Activated T-cell treated with anti-CD3 and anti-CD28 coated beads, Interleukin-2, amount 50 U/mL, for 48 hours (primary cell): ENCODE data around the gene GINS2.

Experiments used
- DNase-seq, 2 experiments: peaks; one replicate each; pipeline ENCODE4 v3.0.0-alpha.2; 2020

The GINS2 gene

DNA sequence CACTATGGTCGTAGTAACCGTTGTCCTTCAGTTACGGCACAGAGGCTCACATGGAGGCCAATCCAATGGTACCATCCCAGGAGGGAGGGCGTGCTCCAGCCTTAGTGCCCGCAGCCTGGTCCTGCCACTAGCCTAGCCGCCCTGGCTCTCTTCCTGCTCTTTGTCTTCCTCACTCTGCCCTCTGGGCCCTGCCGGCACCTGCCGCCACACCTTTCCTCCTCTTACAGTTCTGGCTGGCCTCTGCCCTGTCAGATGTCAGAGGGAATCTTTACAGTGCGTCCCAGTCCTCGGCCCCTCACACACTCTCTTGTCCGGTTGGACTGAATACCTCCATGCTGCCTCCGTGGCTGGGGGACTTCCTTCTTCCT lies 23.4 kb downstream of the GINS2 start:
- DNase-seq: no peak

DNA sequence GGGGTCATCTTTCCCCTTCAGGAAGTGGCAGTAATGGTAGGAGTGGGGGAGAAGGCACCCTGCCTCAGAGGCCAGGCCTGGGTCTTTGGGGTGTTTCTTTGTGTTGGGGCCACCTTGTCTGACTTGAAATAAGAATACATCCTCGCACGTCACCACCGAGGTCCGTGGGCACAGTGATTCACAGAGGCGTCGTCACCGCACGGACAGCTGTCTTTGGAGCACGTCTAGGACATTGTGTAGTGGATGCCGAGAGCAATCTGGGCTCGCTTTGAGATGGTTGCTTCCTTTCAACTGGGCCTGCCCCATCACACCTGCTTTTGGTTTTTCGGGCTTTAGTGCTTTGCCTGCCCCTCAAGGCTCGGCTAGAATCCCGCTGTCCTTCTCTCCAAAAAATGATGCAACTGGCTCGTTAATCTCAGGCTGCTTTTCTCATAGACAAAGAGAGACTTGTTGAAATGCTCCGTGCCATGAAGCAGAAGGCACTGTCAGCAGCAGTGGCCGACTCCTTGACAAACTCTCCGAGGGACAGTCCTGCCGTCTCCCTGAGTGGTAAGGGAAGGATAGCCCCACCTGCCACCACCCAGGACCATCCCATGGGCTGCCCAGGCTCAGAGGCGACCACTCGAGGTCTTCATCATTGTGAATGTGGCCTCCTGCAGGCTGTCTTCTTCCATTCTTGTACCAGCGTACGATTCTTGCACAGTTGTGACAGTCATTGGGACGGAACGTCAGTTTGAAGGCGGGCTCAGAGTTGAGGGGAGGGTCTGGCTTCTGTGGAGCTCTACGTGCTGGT lies 24.0 kb downstream of the GINS2 start:
- DNase-seq: no peak

DNA sequence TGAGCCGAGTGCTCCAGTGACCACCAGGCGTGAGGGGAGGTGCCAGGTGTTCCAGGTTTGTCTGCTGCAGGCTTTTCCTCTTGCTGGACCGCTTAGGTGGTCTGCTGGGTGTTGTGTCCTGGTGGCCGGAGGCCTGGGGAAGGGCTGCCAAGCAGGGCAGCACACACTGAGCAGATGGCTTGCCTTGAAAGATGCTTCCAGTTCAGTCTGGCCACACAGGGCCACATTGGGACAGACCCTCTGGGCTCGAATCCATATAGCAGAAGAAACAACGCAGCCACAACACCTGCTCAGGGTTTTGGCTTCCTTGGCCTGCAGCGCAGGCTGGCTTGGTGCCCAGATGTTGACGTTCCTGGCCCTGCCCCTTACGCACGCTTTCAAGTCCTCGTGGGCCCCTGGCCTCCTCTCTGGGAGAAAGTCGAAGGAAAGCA lies 24.8 kb downstream of the GINS2 start:
- DNase-seq: no peak

DNA sequence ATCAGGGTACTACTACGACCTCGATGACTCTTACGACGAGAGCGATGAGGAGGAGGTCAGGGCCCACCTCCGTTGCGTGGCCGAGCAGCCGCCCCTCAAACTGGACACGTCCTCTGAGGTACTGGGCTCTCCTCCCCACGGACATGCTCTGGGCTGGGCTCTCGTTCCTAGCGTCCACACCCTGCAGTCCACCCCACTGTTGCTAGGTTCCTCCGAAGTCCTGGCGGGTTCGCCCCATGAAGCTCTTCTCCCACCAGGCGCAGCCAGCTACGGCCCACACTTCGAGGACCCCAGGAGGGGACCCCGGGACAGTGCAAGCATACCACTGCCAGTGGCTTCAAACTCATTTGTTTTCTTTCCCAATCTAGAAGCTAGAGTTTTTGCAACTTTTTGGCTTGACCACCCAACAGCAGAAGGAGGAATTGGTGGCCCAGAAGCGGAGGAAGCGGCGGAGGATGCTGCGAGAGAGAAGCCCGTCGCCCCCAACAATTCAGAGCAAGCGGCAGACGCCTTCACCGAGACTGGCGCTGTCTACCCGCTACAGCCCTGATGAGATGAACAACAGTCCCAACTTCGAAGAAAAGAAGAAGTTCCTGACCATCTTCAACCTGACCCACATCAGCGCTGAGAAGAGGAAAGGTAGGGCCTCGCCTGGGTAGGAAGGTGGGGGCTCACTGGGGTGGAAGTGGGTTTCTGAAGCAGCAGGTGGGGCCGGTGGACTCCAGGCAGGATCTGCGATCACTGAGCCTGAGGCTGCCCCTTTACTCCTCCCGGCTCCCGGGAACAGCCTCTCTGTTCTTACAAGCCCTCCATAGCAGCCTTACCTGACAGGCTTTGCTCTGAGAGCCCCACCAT lies 25.6 kb downstream of the GINS2 start:
- no peak for DNase-seq

DNA sequence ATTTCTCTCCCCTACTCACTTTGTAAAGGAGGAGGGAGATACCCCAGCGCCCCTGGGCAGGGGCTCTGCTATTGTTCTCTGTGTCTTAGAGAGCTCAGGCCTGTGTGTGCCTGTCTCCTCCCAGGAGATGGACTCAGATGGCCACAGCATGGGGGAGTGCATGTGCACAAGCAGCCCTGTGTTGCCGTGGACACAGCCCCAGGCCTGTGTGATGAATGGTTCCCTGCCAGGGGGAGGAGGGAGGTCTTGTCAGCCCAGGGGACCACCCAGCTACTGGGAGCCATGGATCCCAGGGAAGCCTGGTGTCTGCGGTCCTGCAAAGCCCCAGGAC lies 26.3 kb downstream of the GINS2 start:
- no peak for DNase-seq

DNA sequence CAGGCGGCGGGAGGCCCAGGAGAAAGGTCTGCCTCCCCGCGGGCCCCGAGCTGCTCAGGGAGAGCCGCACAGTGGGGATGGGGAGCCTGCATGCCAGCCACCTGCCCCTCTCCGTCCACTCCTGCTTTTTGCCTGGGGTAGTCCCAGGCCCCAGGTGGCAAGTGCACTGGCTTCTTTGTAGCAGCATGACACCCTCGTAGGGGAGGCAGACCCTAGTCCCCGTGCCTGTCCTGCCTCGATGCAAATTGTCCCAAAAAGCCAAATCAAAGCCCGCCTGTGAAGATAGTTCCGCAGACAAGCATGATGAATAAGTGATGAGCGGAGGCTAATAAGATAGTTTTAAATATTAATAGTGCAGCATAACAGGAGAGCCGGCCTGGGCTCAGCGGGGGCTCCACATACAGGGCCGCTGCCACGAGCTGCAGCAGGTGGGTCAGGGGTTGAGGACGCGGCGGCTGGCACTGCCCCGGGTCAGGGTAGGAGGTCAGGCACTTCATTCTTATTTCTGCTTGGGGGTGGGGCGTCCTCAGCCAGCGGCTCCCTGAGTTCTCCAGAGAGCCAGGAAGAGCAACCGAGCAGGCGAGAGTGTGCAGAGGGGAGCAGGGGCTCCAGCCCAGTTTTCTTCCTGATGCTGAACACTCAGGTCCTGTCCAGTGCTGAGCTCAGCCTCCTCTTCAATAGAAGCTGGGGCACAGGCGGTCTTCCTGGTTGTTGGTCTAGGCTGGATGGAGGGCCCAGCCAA lies 26.8 kb downstream of the GINS2 start:
- DNase-seq: no peak

DNA sequence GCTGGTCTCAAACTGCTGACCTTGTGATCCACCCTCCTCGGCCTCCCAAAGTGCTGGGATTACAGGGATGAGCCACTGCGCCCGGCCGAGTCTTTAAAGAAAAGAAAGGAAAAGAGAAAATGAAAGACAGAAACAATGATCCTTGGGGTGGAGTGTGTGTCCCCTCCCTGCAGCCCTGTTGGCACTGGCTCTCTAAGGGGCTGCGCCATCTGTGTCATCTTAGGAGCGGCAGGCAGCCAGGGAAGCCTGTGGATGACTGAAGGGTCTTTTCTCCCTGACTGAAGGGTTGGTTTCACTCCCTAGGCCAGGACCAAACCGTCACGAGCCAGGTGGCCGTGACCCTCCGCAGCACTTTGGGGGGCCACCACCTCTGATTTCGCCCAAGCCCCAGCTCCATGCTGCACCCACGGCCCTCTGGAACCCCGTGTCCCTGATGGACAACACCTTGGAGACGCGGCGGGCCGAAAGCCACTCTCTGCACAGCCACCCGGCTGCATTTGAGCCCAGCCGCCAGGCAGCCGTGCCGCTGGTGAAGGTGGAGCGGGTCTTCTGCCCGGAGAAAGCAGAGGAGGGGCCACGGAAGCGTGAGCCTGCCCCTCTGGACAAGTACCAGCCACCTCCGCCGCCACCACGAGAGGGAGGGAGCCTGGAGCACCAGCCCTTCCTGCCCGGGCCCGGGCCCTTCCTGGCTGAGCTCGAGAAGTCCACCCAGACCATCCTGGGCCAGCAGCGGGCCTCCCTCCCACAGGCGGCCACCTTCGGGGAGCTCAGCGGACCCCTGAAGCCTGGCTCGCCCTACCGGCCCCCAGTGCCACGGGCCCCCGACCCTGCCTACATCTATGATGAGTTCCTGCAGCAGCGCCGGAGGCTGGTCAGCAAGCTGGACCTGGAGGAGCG lies 27.7 kb downstream of the GINS2 start:
- DNase-seq: no peak

DNA sequence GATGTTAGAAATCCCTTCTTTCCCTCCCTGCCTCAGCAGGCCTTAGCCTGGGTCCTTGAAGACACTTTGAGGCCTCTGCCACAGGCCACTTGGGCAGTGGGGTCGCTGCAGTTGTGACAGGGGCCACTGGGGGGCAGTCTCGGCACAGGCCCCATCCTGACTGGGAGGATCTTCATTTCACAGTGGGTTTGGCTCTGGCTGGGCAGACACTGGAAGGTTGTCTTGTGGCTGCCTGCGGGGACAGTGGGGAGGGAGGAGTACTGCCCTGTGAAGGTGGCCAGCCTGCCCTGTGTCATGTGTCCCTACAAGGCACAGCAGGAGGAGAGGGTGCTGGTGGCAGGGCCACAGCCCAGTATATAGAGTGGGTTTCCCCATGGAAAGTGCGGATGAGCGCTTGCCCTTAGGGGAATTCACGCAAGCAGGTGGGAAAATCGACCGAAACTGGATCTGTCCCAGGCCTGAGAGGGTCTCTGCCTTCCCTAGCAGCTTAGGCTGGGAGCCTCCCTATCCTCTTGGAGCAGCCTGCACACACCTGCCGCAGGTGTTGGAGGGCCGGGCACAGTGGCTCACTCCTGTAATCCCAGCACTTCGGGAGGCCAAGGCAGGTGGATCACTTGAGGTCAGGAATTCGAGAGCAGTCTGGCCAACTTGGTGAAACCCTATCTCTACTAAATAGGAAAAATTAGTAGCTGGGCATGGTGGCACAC lies 28.8 kb downstream of the GINS2 start:
- peak; percentile 85 to 86 for DNase-seq

DNA sequence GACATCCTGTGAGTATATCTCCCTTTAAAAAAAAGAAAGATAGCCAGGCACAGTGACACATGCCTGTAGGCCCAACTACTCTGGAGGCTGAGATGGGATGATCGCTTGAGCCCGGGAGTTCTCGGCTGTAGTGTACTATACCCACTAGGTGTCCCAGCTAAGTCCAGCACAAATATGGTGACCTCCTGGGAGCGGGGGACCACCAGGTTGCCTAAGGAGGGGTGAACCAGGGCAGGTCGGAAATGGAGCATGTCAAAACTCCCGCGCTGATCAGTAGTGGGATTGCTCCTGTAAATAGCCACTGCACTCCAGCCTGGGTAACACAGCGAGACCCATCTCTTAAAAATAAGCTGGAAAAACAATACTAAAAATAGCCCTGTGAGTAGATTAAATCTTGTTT lies 29.4 kb downstream of the GINS2 start:
- DNase-seq: no peak

DNA sequence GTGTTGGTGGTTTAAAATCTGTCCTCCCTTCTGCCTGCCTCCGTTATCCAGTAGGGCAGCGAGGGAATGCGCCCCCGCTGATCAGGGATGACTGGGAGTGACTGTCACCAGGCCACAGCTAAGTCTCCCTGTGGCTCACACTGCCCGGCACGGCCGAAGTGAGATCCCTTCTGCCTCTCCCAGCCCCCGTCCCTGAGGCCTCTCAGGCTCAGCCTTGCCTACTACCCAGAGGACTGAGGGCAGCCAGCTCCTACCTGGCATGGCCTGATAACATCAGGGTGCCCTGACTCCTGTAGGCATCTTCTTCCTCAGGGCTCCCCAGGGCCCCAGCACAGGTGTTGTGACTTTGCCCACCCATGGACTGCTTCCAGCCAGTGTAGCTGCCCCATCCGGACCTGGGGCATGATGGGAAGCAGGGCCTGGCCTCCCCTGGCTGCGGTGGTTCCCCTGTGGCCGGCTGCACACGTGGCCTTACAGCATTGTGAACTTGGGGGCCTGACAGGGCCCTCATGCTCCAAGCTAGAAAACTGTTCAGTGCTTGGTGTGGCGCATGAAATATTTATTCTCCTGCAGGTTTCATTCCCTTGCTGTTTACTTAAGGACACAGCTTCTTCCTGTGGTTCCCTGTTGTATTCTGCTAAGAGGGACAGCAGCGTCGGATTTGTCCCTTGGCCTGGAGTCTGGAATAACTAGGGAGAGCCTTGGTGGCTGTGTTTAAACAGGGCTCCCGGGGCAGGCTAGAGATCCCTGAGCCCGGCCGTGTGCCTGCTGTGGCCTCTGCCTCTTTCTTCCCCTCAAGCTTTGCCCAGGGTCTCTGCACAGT lies 30.0 kb downstream of the GINS2 start:
- DNase-seq: no peak

DNA sequence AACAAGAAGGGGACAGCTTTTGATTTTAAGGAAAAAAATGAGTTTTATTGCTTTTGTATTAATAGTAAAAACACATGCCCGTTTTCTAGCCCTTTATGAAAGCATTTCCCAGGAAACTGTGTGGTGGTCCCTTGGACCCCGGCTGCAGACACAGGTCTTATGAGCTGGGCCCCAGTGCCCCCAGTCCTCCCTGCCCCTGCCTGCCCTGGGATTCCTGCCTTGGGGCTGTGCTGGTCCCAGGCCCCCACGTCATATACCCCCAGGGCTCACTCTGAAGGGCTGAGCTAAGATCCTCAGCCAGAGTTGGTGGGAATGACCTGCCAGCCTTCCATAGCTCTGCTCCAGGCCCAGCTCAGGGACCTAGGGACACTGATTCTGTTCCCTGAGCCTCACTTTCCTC lies 30.8 kb downstream of the GINS2 start:
- no peak for DNase-seq

DNA sequence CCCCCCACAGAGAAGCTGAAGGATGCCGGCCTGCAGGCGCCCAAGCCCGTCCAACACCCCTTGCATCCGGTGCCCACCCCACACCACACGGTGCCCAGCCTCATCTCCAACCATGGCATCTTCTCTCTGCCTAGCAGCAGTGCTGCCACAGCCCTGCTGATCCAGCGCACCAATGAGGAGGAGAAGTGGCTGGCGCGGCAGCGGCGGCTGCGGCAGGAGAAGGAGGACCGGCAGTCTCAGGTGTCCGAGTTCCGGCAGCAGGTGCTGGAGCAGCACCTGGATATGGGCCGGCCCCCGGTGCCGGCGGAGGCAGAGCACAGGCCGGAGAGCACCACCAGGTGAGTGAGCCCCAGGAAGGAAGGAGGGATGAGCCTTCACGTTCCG lies 31.5 kb downstream of the GINS2 start:
- DNase-seq: no peak

DNA sequence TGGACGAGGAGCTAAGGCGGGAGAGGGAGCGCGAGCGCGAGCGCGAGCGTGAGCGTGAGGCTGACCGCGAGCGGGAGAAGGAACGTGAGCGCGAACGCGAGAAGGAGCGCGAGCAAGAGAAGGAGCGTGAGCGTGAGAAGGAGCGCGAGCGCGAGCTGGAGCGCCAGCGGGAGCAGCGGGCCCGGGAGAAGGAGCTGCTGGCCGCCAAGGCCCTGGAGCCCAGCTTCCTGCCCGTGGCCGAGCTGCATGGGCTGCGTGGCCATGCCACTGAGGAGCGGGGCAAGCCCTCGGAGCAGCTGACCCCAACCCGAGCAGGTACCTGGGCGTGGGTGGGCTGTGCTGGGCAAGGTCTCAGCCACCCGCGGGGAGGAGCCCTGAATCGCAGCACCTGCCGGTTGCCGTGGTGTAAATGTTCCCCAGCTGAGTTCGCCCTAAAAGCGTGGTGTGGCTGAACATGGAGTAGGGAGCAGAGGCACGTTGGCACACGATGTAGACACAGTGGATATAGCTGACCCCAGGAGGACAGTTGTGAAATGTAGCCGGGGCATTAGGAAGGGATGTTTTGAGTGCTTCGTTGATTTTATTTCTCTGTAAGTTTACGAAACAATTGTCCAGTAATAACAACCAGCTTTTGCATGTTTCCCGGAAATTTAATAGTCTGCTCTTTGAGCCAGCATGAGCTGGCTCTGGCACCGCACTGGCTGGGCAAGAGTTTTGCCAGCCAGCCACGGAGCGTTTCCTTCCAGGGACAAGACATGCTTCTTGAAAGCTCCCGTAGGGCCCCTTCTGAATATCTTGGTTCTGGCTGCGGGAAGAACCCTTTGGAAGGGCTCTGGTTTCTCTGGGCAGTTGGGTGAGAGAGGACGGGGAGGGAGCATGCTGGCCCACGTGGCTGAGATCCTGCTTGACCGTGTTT lies 32.1 kb downstream of the GINS2 start:
- DNase-seq: no peak

DNA sequence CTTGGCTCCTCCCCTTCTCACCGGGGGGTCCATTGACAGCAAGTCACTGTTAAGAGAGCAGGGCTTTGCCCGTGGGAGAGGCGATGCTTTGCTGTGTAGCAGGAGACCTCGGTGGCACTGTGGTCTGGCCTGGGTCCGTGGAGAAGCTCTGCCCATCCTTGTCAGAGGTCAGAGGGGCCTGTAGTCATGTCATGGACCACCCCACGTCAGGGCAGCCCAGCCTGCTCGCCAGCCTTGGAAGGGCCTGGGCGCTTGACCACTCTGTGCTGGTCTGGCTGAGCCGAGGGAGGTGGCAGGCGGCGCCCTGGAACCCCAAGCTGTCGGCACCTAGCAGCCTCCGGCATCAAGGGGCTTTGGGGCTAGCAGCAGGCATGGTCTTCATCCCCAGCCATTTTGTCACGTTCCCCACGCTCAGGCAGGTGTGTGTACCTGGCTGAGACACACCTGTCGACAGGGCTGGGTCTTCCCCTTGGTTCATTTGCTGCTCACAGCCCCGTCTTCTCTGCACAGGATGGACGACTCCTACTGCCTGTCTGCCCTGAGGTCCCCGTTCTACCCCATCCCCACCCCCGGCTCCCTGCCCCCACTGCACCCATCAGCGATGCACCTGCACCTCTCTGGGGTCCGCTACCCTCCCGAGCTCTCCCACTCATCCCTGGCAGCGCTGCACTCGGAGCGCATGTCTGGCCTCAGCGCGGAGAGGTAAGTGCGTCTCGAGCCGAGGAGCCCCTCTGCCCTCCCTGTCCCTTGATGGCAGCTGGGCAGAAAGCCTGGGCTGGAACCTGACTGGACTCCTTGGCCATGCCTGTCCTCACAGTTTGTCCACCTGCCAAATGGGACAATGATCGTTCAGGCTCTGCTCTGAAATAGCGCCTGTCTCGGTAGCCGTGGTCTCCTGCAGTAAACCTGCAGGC lies 33.3 kb downstream of the GINS2 start:
- no peak for DNase-seq

DNA sequence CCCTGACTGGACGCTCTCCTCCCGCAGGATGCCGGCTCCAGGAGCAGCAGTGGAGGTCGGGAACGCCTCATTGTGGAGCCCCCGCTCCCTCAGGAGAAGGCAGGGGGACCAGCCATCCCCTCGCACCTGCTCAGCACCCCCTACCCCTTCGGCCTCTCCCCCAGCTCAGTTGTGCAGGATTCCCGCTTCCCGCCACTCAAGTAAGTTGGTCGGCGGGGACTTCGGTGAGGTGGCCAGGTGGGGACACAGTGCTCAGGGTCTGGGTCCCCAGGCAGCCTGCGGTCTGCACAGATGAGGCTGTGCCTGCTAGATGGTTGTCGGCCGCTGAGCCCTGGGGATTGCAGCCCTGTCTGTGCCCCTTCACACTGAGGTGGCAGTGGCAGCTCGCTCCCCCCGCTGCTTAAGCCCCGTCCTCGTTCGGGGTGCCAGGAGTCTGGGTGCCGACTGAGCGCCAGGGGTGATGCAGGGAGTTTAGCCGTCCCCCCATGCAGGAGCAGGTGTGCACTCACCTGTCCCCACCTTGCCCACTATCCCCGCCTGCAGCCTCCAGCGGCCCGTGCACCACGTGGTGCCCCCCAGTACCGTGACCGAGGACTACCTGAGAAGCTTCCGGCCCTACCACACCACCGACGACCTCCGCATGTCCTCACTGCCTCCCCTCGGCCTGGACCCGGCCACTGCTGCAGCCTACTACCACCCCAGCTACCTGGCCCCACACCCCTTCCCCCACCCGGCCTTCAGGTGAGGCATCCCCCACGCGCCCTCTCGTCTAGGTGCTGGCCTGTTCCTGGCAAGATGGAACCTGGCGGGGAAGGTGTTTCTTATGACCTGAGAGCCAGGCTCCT lies 34.3 kb downstream of the GINS2 start:
- DNase-seq: no peak

DNA sequence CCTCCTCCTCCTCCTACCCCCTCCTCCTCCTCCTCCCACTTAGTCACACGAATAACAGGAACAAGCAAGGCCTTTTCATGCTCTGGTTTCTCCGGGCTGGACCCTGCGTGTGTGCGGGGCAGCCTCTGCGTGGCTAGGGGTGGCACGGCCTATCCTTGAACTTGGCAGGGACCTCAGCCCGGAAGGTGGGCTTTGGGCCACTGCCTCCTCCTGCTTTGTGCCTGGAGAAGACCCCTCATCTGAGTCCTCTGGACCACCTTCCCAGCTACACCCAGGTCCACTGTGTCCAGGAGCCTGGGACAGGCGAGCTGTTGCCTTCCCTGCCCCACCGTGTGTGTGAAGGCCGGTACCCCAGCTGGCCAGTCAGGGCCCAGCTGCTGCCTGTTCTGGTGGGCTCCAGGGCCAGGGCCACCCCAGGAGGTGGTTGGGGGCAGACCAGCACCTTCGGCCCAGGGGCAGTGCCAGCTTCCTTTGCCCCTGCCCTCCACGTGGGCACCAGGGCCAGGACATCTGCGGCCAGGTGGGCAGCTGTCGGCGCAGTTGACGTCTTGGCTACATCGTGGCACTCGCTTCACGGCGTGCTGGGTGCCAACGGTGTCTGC lies 35.4 kb downstream of the GINS2 start:
- no peak for DNase-seq

DNA sequence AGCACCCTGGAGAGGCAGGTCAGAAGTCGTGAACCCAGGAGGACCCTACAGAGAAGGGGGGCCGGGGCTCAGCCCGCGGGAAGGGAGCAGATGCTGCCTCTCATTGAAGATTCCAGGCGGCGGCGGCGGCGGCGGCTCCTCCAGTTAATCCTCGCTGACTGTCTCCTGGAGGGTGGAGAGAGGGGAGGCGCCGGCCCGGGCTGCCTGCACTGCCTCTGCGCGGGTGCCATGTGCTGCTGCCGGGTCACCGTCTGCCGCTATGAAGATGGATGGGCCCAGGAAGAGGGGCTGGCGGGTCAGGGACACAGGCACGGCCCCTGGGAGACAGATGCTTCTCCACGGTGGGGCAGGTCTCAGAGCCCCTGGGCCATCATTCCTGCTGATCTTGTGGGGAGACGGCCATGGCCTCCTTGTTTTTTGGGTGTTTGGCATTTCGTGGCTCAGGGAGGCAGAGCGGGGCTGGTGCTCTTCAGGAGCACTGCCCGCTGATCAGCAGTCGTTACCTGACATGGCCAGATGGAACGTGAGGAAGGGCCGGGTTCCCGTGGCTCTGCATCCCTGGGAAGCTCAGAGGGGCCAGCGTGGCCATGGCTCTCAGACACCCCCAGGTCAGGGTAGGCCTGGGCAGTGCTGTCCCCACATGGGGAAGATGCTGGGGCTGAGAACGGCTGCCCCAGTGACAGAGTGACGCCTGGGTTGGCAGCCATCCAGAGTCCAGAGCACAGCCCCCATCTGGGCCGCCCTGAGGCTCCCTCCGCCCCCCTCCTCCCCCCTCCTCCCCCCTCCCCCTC lies 36.1 kb downstream of the GINS2 start:
- DNase-seq: no peak
